IMR-90 (cell line): ENCODE measurements around the gene PSMD8.

Experiments used
- BHLHE40 ChIP-seq: fragments of 150-350 bp; IDR thresholded peaks from 2 replicates; pipeline ENCODE4 v1.6.1; 2016; ENCODE audit warnings: mild to moderate bottlenecking, low read depth, low read length
- CEBPB ChIP-seq: IDR thresholded peaks from 2 replicates; pipeline ENCODE4 v1.6.1; 2012; ENCODE audit warnings: low read depth, low read length, improper control_type of control experiment
- FOS ChIP-seq: fragments of 150-350 bp; IDR thresholded peaks from 2 replicates; pipeline ENCODE4 v1.6.1; 2016; ENCODE audit warnings: low read depth, low read length
- MAFK ChIP-seq: IDR thresholded peaks from 2 replicates; pipeline ENCODE4 v1.6.1; 2012; ENCODE audit warnings: low read depth, low read length, improper control_type of control experiment
- MAZ ChIP-seq: IDR thresholded peaks from 2 replicates; pipeline ENCODE4 v1.6.1; 2012; ENCODE audit warnings: low read depth, mild to moderate bottlenecking, low read length, improper control_type of control experiment, moderate library complexity, borderline replicate concordance
- NFE2L2 ChIP-seq: fragments of 150-350 bp; IDR thresholded peaks from 2 replicates; pipeline ENCODE4 v1.6.1; 2016; ENCODE audit warnings: low read depth, mild to moderate bottlenecking, low read length
- POLR2A ChIP-seq: IDR thresholded peaks from 2 replicates; pipeline ENCODE4 v1.6.1; 2012; ENCODE audit warnings: mild to moderate bottlenecking, low read depth, low read length
- RAD21 ChIP-seq: IDR thresholded peaks from 2 replicates; pipeline ENCODE4 v1.6.1; 2012; ENCODE audit warnings: low read length, improper control_type of control experiment
- RCOR1 ChIP-seq: IDR thresholded peaks from 2 replicates; pipeline ENCODE4 v1.6.1; 2012; ENCODE audit warnings: mild to moderate bottlenecking, low read length, improper control_type of control experiment; ENCODE audit not compliant: insufficient replicate concordance
- RFX5 ChIP-seq: IDR thresholded peaks from 2 replicates; pipeline ENCODE4 v1.8.0; 2012; ENCODE audit warnings: low read depth, mild to moderate bottlenecking, low read length, moderate library complexity
- SMC3 ChIP-seq: fragments of 150-350 bp; IDR thresholded peaks from 2 replicates; pipeline ENCODE4 v1.6.1; 2016; ENCODE audit warnings: low read depth, mild to moderate bottlenecking, antibody characterized with exemption, low read length, moderate library complexity
- TF ChIP-seq, protein P1 (sequence below): conservative IDR thresholded peaks from 2 replicates; pipeline ENCODE4 v1.5.1; 2012; ENCODE audit warnings: mild to moderate bottlenecking, low read depth, low read length, improper control_type of control experiment
- TF ChIP-seq, protein P2 (sequence below): fragments of 150-350 bp; IDR thresholded peaks from 2 replicates; pipeline ENCODE4 v1.6.1; 2017; ENCODE audit warnings: mild to moderate bottlenecking, antibody characterized with exemption, low read length, low read depth
- TF ChIP-seq, protein P3 (sequence below): fragments of 150-350 bp; IDR thresholded peaks from 2 replicates; pipeline ENCODE4 v1.6.1; 2016; ENCODE audit warnings: low read depth, mild to moderate bottlenecking, low read length, moderate library complexity, borderline replicate concordance

DNA sequence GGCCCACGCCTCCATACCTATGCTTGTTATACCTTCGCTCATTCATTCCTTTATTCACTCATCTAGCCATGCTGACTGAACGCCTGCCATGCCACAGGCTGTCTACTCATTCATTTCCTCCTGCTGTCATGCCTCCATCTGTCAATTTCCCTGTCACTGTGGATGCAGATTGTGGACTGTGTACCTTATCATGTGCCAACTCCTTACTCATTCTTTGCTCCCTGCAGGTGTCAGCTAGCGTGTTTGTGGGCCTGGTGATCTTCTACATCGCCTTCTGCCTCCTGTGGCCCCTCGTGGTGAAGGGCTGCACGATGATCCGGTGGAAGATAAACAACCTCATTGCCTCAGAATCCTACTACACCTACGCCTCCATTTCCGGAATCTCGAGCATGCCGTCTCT, 4.1 kb upstream of the PSMD8 start:
- TF ChIP-seq, protein P1, sequence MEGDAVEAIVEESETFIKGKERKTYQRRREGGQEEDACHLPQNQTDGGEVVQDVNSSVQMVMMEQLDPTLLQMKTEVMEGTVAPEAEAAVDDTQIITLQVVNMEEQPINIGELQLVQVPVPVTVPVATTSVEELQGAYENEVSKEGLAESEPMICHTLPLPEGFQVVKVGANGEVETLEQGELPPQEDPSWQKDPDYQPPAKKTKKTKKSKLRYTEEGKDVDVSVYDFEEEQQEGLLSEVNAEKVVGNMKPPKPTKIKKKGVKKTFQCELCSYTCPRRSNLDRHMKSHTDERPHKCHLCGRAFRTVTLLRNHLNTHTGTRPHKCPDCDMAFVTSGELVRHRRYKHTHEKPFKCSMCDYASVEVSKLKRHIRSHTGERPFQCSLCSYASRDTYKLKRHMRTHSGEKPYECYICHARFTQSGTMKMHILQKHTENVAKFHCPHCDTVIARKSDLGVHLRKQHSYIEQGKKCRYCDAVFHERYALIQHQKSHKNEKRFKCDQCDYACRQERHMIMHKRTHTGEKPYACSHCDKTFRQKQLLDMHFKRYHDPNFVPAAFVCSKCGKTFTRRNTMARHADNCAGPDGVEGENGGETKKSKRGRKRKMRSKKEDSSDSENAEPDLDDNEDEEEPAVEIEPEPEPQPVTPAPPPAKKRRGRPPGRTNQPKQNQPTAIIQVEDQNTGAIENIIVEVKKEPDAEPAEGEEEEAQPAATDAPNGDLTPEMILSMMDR = no peak
- TF ChIP-seq RFX5 (no peak), BHLHE40 (no peak), POLR2A (no peak), SMC3 (no peak), NFE2L2 (no peak), CEBPB (no peak), MAFK (no peak), RAD21 (no peak), RCOR1 (no peak), MAZ (no peak), FOS (no peak)
- TF ChIP-seq, protein P2, sequence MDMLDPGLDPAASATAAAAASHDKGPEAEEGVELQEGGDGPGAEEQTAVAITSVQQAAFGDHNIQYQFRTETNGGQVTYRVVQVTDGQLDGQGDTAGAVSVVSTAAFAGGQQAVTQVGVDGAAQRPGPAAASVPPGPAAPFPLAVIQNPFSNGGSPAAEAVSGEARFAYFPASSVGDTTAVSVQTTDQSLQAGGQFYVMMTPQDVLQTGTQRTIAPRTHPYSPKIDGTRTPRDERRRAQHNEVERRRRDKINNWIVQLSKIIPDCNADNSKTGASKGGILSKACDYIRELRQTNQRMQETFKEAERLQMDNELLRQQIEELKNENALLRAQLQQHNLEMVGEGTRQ = no peak
- TF ChIP-seq, protein P3, sequence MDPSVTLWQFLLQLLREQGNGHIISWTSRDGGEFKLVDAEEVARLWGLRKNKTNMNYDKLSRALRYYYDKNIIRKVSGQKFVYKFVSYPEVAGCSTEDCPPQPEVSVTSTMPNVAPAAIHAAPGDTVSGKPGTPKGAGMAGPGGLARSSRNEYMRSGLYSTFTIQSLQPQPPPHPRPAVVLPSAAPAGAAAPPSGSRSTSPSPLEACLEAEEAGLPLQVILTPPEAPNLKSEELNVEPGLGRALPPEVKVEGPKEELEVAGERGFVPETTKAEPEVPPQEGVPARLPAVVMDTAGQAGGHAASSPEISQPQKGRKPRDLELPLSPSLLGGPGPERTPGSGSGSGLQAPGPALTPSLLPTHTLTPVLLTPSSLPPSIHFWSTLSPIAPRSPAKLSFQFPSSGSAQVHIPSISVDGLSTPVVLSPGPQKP = no peak
